Activated naive CD4-positive, alpha-beta T cell treated with anti-CD3 and anti-CD28 coated beads, Interleukin-2, amount 50 U/mL, for 24 hours (primary cell): ENCODE data around the gene SLC2A5.
"Not testable (repeated sequence)": the region's sequence is repeated elsewhere in the genome, so short reads cannot be mapped to it uniquely, and the experiment has no call there.

ENCODE experiments used
- H3K27ac Mint-ChIP-seq: one replicate; pipeline ENCODE4 v1.8.0; 2021; ENCODE audit warnings: mild to moderate bottlenecking, mixed read lengths
- H3K27me3 Mint-ChIP-seq: one replicate; pipeline ENCODE4 v1.8.0; 2021; ENCODE audit warnings: mixed read lengths
- H3K36me3 Mint-ChIP-seq: one replicate; pipeline ENCODE4 v1.8.0; 2021; ENCODE audit warnings: mixed read lengths
- H3K4me1 Mint-ChIP-seq: one replicate; pipeline ENCODE4 v1.8.0; 2021; ENCODE audit warnings: mixed read lengths
- H3K4me3 Mint-ChIP-seq: one replicate; pipeline ENCODE4 v1.8.0; 2021; ENCODE audit warnings: mild to moderate bottlenecking, mixed read lengths
- H3K9me3 Mint-ChIP-seq: one replicate; pipeline ENCODE4 v1.8.0; 2021; ENCODE audit warnings: mixed read lengths

Gene SLC2A5

GRCh38 chr1:9014475-9015375, 54.7 kb downstream of the SLC2A5 start:
- H3K36me3 Mint-ChIP-seq = no peaks in the 10 kb centered on the region
- H3K27me3 Mint-ChIP-seq = peaks cover 2% of the 10 kb centered on the region
- H3K27ac Mint-ChIP-seq = no peak overlapping the region
- H3K4me1 Mint-ChIP-seq = peaks cover 1% of the 10 kb centered on the region
- H3K4me3 Mint-ChIP-seq = no peak overlapping the region
- H3K9me3 Mint-ChIP-seq = no peaks in the 10 kb centered on the region

- Mint-ChIP-seq H3K36me3 (no peaks in the 10 kb centered on the region), H3K27ac (no peak overlapping the region), H3K4me3 (no peak overlapping the region), H3K27me3 (peaks cover 2% of the 10 kb centered on the region), H3K4me1 (no peaks in the 10 kb centered on the region), H3K9me3 (no peaks in the 10 kb centered on the region)
These were observed 55.6 kb downstream of the SLC2A5 start for GRCh38 chr1:9013819-9014218.

- peaks cover 2% of the 10 kb centered on the region for H3K27me3 Mint-ChIP-seq
- H3K9me3 Mint-ChIP-seq = no peaks in the 10 kb centered on the region
- no peak overlapping the region for H3K27ac Mint-ChIP-seq
- no peaks in the 10 kb centered on the region for H3K4me1 Mint-ChIP-seq
- no peaks in the 10 kb centered on the region for H3K36me3 Mint-ChIP-seq
- no peak overlapping the region for H3K4me3 Mint-ChIP-seq
These were observed 58.6 kb downstream of the SLC2A5 start for GRCh38 chr1:9010781-9011323.

GRCh38 chr1:9009438-9010370, 59.7 kb downstream of the SLC2A5 start:
- Mint-ChIP-seq H3K27me3 (peaks cover 2% of the 10 kb centered on the region), H3K9me3 (no peaks in the 10 kb centered on the region), H3K36me3 (no peaks in the 10 kb centered on the region), H3K4me1 (peaks cover 5% of the 10 kb centered on the region), H3K27ac (no peak overlapping the region), H3K4me3 (no peak overlapping the region)

- Mint-ChIP-seq H3K4me3 (no peak overlapping the region), H3K27me3 (no peaks in the 10 kb centered on the region), H3K4me1 (peaks cover 12% of the 10 kb centered on the region), H3K36me3 (no peaks in the 10 kb centered on the region), H3K9me3 (no peaks in the 10 kb centered on the region), H3K27ac (no peak overlapping the region)
These were observed 61.2 kb downstream of the SLC2A5 start for GRCh38 chr1:9008236-9008635.

- H3K27ac Mint-ChIP-seq = no peak overlapping the region
- H3K27me3 Mint-ChIP-seq = no peaks in the 10 kb centered on the region
- H3K4me3 Mint-ChIP-seq = no peak overlapping the region
- no peaks in the 10 kb centered on the region for H3K36me3 Mint-ChIP-seq
- no peaks in the 10 kb centered on the region for H3K9me3 Mint-ChIP-seq
- H3K4me1 Mint-ChIP-seq = peaks cover 12% of the 10 kb centered on the region
These were observed 62.3 kb downstream of the SLC2A5 start for GRCh38 chr1:9006956-9007615.

GRCh38 chr1:9005395-9005708, 64.1 kb downstream of the SLC2A5 start:
- peaks cover 12% of the 10 kb centered on the region for H3K4me1 Mint-ChIP-seq
- H3K9me3 Mint-ChIP-seq = no peaks in the 10 kb centered on the region
- no peak overlapping the region for H3K4me3 Mint-ChIP-seq
- H3K27me3 Mint-ChIP-seq = no peaks in the 10 kb centered on the region
- no peaks in the 10 kb centered on the region for H3K36me3 Mint-ChIP-seq
- no peak overlapping the region for H3K27ac Mint-ChIP-seq

GRCh38 chr1:9004700-9005394, 64.6 kb downstream of the SLC2A5 start:
- no peaks in the 10 kb centered on the region for H3K9me3 Mint-ChIP-seq
- no peaks in the 10 kb centered on the region for H3K27me3 Mint-ChIP-seq
- no peak overlapping the region for H3K27ac Mint-ChIP-seq
- H3K36me3 Mint-ChIP-seq = no peaks in the 10 kb centered on the region
- H3K4me1 Mint-ChIP-seq = peaks cover 12% of the 10 kb centered on the region
- no peak overlapping the region for H3K4me3 Mint-ChIP-seq

- Mint-ChIP-seq H3K9me3 (no peaks in the 10 kb centered on the region), H3K27me3 (no peaks in the 10 kb centered on the region), H3K4me1 (peaks cover 12% of the 10 kb centered on the region), H3K4me3 (no peak overlapping the region), H3K36me3 (no peaks in the 10 kb centered on the region), H3K27ac (no peak overlapping the region)
These were observed 65.3 kb downstream of the SLC2A5 start for GRCh38 chr1:9004031-9004699.

GRCh38 chr1:9002215-9002560, 67.2 kb downstream of the SLC2A5 start:
- H3K36me3 Mint-ChIP-seq, H3K9me3 Mint-ChIP-seq, H3K27ac Mint-ChIP-seq, H3K4me3 Mint-ChIP-seq, H3K27me3 Mint-ChIP-seq: not testable (repeated sequence)
- H3K4me1 Mint-ChIP-seq = peaks cover 12% of the 10 kb centered on the region

- H3K4me3 Mint-ChIP-seq, H3K9me3 Mint-ChIP-seq, H3K27ac Mint-ChIP-seq, H3K27me3 Mint-ChIP-seq, H3K36me3 Mint-ChIP-seq: not testable (repeated sequence)
- H3K4me1 Mint-ChIP-seq = peaks cover 12% of the 10 kb centered on the region
These were observed 67.8 kb downstream of the SLC2A5 start for GRCh38 chr1:9001534-9002214.

GRCh38 chr1:8993962-8994675, 75.3 kb downstream of the SLC2A5 start:
- H3K27ac Mint-ChIP-seq, H3K4me1 Mint-ChIP-seq, H3K4me3 Mint-ChIP-seq, H3K36me3 Mint-ChIP-seq, H3K27me3 Mint-ChIP-seq, H3K9me3 Mint-ChIP-seq: not testable (repeated sequence)

- H3K4me1 Mint-ChIP-seq = peaks cover 7% of the 10 kb centered on the region
- no peak overlapping the region for H3K27ac Mint-ChIP-seq
- H3K9me3 Mint-ChIP-seq = no peaks in the 10 kb centered on the region
- H3K27me3 Mint-ChIP-seq = no peaks in the 10 kb centered on the region
- no peaks in the 10 kb centered on the region for H3K36me3 Mint-ChIP-seq
- no peak overlapping the region for H3K4me3 Mint-ChIP-seq
These were observed 76.3 kb downstream of the SLC2A5 start for GRCh38 chr1:8992936-8993687.
